Dedifferentiated amniotic fluid mesenchymal stem cell (primary cell): ENCODE measurements around the gene USP51.
"Not testable (repeated sequence)": the region's sequence is repeated elsewhere in the genome, so short reads cannot be mapped to it uniquely, and the experiment has no call there.

Experiments used
- DNase-seq: peaks from one replicate; pipeline ENCODE4 v3.0.0-alpha.2; 2016; ENCODE audit errors: extremely low spot score

Gene USP51

DNA sequence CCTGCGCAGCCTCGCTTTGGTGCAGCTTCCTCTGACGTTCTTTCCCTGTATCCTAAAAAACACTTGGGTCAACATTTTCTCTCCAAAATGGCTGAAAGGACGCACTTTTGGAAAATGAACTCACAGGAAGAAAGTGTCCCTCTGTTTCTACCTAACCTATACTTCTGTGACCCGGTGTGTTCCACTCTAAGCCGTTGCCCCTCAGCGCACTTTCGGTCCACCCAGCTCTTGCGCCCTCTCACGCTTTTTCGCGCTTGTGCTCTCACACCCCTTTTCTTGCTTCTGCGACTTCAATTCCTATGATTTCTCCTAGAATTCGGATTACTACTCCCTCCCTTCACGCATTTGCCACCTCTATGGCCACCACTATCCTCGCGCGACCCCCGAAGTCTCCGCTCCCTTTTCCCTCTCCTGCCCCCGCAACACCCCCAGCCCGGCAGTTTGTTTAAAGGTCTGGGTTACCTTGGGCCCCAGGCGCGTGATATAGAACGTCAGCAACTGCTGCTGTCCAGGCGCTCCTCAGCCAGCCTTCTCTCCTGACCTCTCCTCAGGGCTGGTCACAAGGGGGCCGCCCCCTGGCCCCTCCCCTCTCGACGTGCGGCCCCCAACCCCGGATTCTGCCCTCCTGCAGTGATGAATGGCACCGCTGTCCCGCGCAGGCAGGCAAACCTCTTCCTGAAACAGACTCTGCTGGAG is at the start of gene USP51:
Gene USP51, minus strand, starts transcription at position 535 of the 696 bp plus-strand sequence. CDS start 909 bp downstream, outside the sequence.
- DNase-seq = peak; percentile 59

GRCh38 chrX:55524487-55524886 is 34.8 kb upstream of the USP51 start:
- no peak for DNase-seq

DNA sequence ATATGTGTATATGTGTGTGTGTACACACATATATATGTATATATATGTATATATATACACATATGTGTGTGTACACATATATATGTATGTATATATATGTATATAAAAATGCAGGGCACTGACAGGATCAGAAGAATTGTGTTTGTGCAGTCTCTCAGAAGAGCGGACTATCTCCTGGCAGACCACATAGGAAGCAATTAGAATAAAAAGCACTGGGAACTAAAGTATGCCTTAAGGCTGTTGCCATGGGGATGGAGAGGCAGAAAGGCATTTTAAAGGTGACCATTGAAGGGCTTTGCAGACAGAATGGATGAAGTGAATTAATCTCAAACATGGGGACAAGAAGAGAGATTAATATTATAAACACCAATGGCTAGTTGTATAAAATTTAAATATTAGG is 33.7 kb upstream of the USP51 start:
- no peak for DNase-seq

- DNase-seq = no peak
Observed at GRCh38 chrX:55522596-55523276, 33.1 kb upstream of the USP51 start.

GRCh38 chrX:55521687-55522086 is 32.0 kb upstream of the USP51 start:
- no peak for DNase-seq

GRCh38 chrX:55516794-55517481 is 27.3 kb upstream of the USP51 start:
- not testable (repeated sequence) for DNase-seq

DNA sequence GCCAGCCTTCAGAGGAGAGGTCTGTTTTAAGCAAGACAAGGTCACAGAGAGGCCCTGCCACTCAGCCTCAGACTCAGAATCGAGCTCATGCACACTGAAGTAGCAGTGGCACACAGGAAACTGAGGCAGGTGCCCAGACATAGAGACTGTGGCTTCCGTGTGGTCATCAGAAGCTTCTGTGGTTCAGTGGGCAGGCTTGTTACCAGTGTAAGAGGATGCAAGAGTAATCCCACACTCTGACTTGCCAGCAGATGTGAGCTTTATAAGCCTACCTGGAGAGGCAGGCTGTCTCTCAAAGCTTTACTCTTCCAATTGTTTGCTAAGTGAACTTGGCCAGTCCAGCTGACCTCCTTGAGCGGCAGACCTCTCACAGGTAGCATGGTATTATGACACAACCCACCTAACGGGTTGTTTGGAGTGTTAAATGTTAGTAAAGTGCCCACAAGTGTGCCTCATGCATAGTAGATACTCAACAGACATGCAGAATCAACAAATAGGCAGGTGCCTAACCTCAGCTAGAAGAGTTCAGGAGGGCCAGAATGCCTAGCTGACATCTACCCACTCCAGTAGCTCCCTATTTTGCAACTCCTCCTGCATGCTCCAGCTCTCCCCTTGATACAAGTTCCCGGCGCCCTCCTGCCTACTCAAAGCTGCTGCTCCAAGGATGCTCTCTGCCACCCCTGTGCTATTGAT is 23.5 kb upstream of the USP51 start:
- DNase-seq = not testable (repeated sequence)

DNA sequence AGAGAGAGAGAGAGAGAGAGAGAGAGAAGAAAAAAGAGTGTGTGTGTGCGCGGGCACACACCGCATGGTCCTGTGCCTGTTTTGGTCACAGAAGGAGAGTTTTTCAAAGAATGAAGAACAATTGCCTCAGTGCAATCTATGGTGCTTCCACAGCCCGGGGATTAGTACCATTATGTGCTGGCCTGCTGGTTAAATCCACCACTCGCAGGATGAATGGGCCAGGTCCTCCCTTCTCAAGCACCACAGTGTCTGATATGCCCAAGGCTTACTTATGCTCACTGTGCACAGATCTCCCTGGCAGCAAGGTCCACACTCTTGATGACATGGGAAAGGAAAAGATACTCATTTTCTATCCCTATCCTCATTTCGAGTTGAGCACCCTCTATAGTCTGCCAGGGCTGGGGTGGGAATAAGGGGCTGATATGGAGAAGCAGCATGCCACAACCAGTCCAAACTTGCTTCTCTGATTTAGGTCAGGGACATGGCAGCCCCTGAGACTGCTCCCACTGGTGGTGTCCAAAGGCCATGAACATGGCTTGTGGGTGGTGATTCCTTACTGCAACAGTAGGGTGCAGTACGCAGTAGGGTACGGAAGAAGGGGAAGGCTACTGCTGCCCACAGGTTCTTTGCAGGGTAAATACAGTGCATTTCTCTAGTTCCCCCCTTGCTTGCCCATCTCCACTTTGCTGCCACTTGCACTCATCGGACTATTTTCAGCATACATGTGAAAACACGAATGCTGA is 18.9 kb upstream of the USP51 start:
- DNase-seq = not testable (repeated sequence)

GRCh38 chrX:55507699-55508098 is 18.1 kb upstream of the USP51 start:
- DNase-seq = not testable (repeated sequence)

DNA sequence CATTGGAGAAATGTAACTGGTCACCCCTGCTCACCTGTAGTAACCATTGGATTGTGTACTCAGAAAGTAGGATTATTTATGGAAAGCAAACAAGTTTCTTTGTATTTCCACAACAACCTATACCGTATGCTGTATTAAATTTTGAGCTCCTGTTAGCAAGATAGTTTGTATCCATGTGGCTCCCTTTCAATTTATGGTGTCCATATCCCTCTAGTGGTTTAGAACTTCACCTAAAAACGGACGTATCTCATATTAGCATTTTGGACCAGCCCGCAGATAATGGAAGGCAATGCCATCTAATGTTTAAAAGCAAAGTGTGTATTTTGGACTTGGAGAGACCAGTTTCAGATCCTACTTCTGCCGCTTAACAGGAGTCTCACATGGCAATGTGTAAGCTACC is 17.4 kb upstream of the USP51 start:
- DNase-seq = not testable (repeated sequence)

DNA sequence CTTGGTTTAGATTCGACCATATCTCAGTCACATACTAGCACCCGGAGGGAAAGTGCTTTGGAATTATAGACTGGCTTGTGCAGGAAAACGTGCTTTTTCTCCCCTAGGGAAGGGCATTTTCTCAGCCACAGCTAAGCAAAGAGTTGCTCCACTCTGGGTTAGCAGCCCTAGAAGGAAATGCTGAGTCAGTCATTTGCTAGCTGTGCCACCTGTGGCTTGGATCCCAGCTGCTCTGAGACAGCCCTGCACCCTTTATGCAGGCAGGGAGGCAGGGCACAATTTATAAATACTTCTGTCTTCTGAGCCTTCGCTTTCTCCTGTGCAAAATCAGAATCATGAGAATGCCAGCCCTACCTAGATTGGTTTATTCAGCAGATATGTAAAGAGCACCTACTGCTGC is 1.3 kb upstream of the USP51 start:
- DNase-seq = no peak

- no peak for DNase-seq
Observed at GRCh38 chrX:55490121-55490520, 473 bp upstream of the USP51 start.

DNA sequence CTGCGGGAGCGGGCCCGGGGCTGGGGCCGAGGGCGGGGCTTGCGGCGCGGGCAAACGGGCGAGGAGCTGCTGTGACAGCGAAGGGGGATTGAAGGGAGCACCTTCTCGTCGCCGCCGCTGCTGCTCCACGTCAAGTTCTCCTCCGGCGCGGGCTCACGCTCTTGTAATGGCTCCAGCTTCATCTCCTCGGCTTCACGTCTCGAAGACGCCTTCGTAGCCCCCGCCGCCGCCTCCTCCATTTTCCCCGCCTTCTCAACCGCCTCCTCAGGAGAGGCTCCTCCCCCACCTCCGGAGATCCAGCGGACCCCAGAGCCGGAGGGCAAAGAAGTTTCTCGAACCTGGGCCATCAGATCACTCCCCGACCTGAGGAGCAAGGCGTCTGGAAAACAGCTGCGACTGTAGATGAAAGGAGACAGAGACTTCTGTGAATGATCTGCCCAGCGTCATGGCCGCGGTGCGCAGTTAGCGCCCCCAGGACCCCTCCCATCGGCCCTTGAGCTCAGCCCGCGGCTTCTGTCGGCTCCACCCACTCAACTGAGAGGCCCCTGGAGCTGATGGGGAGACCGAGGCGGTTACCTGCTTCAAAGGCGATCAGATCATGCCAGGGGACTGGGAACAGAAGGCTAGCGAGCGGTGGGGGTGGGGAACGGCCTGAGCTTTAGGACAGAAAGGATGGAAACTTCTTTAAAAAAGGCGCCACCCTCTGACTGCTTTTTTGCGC is 895 bp downstream of the USP51 start:
- DNase-seq = peak; percentile 15

- DNase-seq = no peak
Observed at GRCh38 chrX:55488006-55488592, 1.5 kb downstream of the USP51 start.

DNA sequence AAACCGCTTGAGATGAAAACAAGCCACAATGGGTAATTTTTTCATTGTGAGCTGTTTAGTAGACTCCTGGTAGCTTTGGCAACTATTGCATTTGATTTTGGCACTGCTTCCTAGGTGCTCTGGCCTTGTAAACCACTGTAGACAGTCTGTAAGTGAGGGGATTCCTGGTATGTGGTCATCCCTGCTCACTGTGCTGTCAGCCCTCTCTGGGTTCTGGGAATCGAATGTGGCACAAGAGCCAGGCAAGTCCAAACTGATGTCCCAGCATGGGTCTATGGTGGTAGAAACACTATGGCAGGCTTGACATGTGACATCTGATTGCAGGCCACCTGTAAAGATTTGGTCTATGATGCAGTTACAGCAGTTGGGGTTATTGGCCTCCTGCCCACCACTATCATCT is 2.5 kb downstream of the USP51 start:
- DNase-seq = no peak

DNA sequence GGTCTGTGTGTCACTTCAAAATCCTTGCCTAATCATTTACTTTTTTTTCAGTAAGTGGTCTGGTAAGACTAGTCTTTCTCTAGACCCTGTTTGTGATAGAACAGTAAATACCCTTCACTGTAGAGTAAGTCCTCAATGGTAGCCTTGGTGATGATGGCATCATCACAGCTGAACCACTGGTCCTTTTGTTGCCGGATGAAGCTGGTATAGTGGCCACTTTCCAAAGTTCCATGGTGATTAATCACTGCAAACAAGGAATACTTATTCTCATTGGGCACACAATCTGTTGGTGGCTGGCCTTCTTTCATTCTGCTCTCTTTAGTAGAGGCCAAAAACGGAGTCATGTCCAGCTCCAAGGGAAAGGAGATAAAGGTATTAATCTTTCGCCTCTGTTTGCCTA is 2.9 kb downstream of the USP51 start:
- no peak for DNase-seq

DNA sequence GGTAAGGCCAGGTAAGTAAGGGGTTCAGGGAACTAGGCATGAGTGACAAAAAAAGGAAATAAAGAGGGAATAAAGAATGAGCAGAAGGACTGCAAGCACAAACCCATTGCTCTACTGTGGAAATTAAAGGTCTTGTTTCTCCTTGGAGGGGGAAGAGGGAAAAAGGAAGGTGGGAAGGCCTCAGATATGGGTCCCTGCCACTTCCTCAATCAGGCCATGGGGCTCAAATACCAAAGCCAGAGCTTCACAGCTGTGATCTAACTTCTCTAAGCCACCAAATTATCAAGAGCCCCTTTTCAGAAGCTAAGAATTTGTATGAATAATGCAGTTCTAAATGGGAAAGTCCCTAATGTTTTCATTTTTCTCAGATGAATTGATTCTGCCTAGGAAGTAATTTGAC is 4.7 kb downstream of the USP51 start:
- no peak for DNase-seq

DNA sequence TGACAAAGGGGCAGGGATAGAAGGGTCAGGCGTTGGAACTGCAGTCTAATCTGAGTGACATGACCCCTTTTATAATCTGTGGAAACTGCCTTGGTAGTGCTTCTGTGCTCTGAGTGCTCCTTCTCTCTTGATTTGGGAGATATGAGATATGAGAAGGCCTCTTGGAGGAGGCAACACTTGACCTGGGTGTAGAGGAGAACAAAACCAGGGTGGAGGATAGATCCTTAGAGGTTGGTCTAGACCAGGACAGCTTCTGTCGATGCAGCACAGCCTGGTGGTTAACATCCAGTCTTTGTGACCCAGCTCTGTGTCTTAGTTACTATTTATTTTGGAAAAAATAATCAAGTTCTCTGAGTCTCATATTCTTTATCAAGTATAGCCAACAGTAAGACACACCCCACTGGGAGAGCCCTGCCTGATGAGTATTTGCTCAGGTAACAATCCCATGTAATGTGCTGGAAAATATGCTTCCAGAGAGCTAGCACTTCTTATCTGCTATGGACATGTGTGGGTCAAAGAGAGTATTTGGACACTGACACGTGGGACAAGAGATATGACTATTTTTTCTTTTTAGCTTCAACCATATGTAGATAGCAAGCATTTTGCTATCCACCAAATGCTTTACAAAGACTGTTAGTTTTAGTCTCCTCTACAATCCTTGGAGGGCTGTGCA is 9.1 kb downstream of the USP51 start:
- no peak for DNase-seq

DNA sequence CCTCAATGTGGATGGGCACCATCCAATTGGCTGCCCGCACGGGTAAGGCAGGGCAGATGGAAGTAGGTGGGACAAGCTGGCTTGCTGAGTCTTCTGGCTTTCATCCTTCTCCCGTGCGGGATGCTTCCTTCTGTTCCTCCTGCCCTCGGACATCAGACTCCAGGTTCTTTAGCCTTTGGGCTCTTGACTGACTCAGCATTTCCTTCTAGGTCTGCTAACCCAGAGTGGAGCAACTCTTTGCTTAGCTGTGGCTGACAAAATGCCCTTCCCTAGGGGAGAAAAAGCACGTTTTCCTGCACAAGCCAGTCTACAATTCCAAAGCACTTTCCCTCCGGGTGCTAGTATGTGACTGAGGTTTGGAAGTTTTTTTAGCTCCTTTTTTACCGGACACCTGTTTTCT is 9.7 kb downstream of the USP51 start:
- not testable (repeated sequence) for DNase-seq

- not testable (repeated sequence) for DNase-seq
Observed at GRCh38 chrX:55465791-55466190, 23.9 kb downstream of the USP51 start.
